Endothelial cell of umbilical vein (primary cell): ENCODE data around the gene SLC27A2.

Experiments used
- EZH2 ChIP-seq: IDR thresholded peaks from 2 replicates; pipeline ENCODE4 v1.6.1; 2012; ENCODE audit warnings: borderline replicate concordance, low read depth, mild to moderate bottlenecking, moderate library complexity, low read length, inconsistent platforms; ENCODE audit not compliant: severe bottlenecking
- POLR2A ChIP-seq: IDR thresholded peaks from 2 replicates; pipeline ENCODE4 v1.6.1; 2012; ENCODE audit warnings: low read depth, mild to moderate bottlenecking, control low read depth, low read length

DNA sequence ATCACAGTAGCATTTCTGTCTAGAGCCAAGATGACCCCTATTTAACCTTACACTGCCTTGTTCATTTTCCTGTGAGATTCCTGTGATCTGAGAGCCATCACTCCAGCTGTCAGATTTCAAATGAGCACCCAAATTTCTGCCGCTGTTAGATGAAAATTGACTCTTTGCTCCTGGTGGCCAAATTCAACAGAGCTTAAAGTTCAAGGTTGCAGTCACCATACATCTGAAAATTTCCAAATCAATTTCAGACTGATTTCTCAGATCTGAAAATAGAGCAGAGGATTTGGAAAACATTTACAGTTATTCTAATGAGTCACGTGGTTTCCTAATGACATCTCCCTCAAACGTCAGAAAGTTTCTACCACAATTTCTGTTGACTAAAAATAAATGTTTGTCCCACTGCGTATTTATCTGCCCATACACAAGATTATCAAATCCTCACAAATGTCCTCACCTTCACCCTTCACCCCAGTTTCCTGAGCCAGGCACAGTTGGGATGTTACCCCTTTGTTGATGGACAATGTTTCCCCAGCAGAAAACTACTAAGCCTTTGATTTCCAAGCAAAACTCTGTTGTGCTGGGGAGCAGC lies 67.1 kb downstream of the SLC27A2 start:
- TF ChIP-seq EZH2 (no peak), POLR2A (no peak)
